ENCODE measurements around the gene ANGPT4. TPM values are rescaled to one million over a fixed set of nuclear protein-coding genes. Genes with fewer than 3 reads are reported as not detected.

Gene ANGPT4
- total RNA-seq, 1 experiment from 2014 or later: not detected

GRCh38 chr20:831251-831650, 84.9 kb downstream of the ANGPT4 start:
- no peak for DNase-seq (ENCODE audit: low read depth, low spot score)
- ChIA-PET CTCF (no interaction called here), POLR2A (no interaction called here)
- Histone ChIP-seq H3K9me3 (ENCODE audit: control insufficient read depth, insufficient read depth, low read depth, low read length) (no peaks in the 10 kb centered on the region), H3K27ac (ENCODE audit: low read length) (no peak overlapping the region), H3K4me3 (ENCODE audit: low read depth in 2 of 2, low read length in 2 of 2) (no peak overlapping the region), H3K27me3 (ENCODE audit: control insufficient read depth, insufficient read depth, low read length) (no peaks in the 10 kb centered on the region), H3K4me1 (ENCODE audit: control insufficient read depth, insufficient read depth, low read length) (peaks cover 7% of the 10 kb centered on the region; the same call in 1 of the 2 replicates), H3K36me3 (ENCODE audit: control insufficient read depth, insufficient read depth, low read length) (no peaks in the 10 kb centered on the region; the same call in 1 of the 2 replicates)
- no TSS peak for BruUV-seq (replicated peaks)
- TF ChIP-seq REST (IDR thresholded peaks at IDR 0.05; ENCODE audit: insufficient read depth in 1 of 2, low read depth in 2 of 2, low read length in 1 of 2): no peak
- TF ChIP-seq, protein P1, sequence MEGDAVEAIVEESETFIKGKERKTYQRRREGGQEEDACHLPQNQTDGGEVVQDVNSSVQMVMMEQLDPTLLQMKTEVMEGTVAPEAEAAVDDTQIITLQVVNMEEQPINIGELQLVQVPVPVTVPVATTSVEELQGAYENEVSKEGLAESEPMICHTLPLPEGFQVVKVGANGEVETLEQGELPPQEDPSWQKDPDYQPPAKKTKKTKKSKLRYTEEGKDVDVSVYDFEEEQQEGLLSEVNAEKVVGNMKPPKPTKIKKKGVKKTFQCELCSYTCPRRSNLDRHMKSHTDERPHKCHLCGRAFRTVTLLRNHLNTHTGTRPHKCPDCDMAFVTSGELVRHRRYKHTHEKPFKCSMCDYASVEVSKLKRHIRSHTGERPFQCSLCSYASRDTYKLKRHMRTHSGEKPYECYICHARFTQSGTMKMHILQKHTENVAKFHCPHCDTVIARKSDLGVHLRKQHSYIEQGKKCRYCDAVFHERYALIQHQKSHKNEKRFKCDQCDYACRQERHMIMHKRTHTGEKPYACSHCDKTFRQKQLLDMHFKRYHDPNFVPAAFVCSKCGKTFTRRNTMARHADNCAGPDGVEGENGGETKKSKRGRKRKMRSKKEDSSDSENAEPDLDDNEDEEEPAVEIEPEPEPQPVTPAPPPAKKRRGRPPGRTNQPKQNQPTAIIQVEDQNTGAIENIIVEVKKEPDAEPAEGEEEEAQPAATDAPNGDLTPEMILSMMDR (IDR thresholded peaks at IDR 0.05): no peak
- TF ChIP-seq SIN3A (IDR thresholded peaks at IDR 0.05; ENCODE audit: borderline replicate concordance, insufficient read depth, low read depth, low read length): no peak
- no peak for TF ChIP-seq TCF7L2 (IDR thresholded peaks at IDR 0.05; ENCODE audit: low read depth, low read length)
- no peak for TF ChIP-seq POLR2AphosphoS5 (IDR thresholded peaks at IDR 0.05; ENCODE audit: low read depth, low read length)
- ATAC-seq: no peak
- intact Hi-C loops (cut with micrococcal nuclease; ENCODE audit: unreplicated experiment) (no loop called here), in situ Hi-C loops (cut with HindIII; ENCODE audit: low pct_unique_long_range_greater_than_20kb, low sequenced_read_pairs) (no loop called here)

DNA sequence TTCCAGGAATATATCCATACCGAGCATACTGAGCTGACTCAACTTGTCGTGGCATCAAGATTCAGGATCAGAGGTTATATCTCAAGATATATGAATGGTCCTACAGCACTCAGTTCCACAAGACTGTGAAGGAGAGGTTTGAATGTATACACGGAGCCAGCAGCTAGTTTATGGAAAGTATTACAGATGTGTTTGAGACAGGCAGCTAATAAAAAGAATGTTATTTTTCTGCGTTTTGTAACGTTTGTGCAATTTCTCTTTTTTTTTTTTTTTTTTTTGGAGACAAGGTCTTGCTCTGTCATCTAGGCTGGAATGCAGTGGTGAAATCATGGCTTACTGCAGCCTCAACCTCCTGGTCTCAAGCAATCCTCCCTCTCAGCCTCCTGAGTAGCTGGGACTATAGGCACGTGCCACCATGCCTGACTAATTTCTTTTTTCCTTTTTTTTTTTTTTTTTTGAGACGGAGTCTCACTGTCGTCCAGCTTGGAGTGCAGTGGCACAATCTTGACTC, 86.1 kb downstream of the ANGPT4 start:
- intact Hi-C loops (cut with micrococcal nuclease; ENCODE audit: unreplicated experiment) (no loop called here), in situ Hi-C loops (cut with HindIII; ENCODE audit: low pct_unique_long_range_greater_than_20kb, low sequenced_read_pairs) (no loop called here)
- ATAC-seq (no peak), DNase-seq (ENCODE audit: low read depth, low spot score) (no peak)
- H3K36me3 ChIP-seq (ENCODE audit: control insufficient read depth, insufficient read depth, low read length): no peaks in the 10 kb centered on the region; the same call in 1 of the 2 replicates
- H3K27ac ChIP-seq (ENCODE audit: low read length): no peak overlapping the region
- H3K4me1 ChIP-seq (ENCODE audit: control insufficient read depth, insufficient read depth, low read length): 0 out of 2 replicates have a peak, but pooled peaks cover 3% of the 10 kb centered on the region
- no peaks in the 10 kb centered on the region for H3K27me3 ChIP-seq (ENCODE audit: control insufficient read depth, insufficient read depth, low read length)
- no peaks in the 10 kb centered on the region for H3K9me3 ChIP-seq (ENCODE audit: control insufficient read depth, insufficient read depth, low read depth, low read length)
- ChIA-PET CTCF (no interaction called here), POLR2A (no interaction called here)
- TF ChIP-seq SIN3A (IDR thresholded peaks at IDR 0.05; ENCODE audit: borderline replicate concordance, insufficient read depth, low read depth, low read length) (no peak), POLR2AphosphoS5 (IDR thresholded peaks at IDR 0.05; ENCODE audit: low read depth, low read length) (no peak)
- H3K4me3 ChIP-seq (ENCODE audit: low read depth in 2 of 2, low read length in 2 of 2): no peak overlapping the region
- BruUV-seq (replicated peaks): no TSS peak

- H3K27ac ChIP-seq (ENCODE audit: low read length): no peak overlapping the region
- intact Hi-C loops (cut with micrococcal nuclease; ENCODE audit: unreplicated experiment): no loop called here
- no peak for DNase-seq (ENCODE audit: low read depth, low spot score)
Observed at GRCh38 chr20:829551-829950, 86.6 kb downstream of the ANGPT4 start.

More at GRCh38 chr20:829551-829950, 86.6 kb downstream of the ANGPT4 start:
- Histone ChIP-seq H3K36me3 (ENCODE audit: control insufficient read depth, insufficient read depth, low read length) (no peaks in the 10 kb centered on the region; the same call in 1 of the 2 replicates), H3K4me3 (ENCODE audit: low read depth in 2 of 2, low read length in 2 of 2) (no peak overlapping the region), H3K4me1 (ENCODE audit: control insufficient read depth, insufficient read depth, low read length) (0 out of 2 replicates have a peak, but pooled peaks cover 2% of the 10 kb centered on the region), H3K9me3 (ENCODE audit: control insufficient read depth, insufficient read depth, low read depth, low read length) (no peaks in the 10 kb centered on the region), H3K27me3 (ENCODE audit: control insufficient read depth, insufficient read depth, low read length) (no peaks in the 10 kb centered on the region)
- BruUV-seq (replicated peaks): no TSS peak
- in situ Hi-C loops (cut with HindIII; ENCODE audit: low pct_unique_long_range_greater_than_20kb, low sequenced_read_pairs): no loop called here
- ChIA-PET POLR2A (no interaction called here), CTCF (no interaction called here)
- no peak for ATAC-seq
- TF ChIP-seq, protein P1 (IDR thresholded peaks at IDR 0.05): no peak
- TF ChIP-seq REST (IDR thresholded peaks at IDR 0.05; ENCODE audit: insufficient read depth in 1 of 2, low read depth in 2 of 2, low read length in 1 of 2): no peak
- no peak for TF ChIP-seq SIN3A (IDR thresholded peaks at IDR 0.05; ENCODE audit: borderline replicate concordance, insufficient read depth, low read depth, low read length)
- TF ChIP-seq TCF7L2 (IDR thresholded peaks at IDR 0.05; ENCODE audit: low read depth, low read length): no peak
- TF ChIP-seq POLR2AphosphoS5 (IDR thresholded peaks at IDR 0.05; ENCODE audit: low read depth, low read length): no peak
